ENCODE measurements around the gene DIPK1A.
"Not testable (repeated sequence)": the region's sequence is repeated elsewhere in the genome, so short reads cannot be mapped to it uniquely, and the experiment has no call there.

DIPK1A gene

GRCh38 chr1:92975551-92976232, 14.4 kb upstream of the DIPK1A start:
- no peak for DNase-seq

GRCh38 chr1:92974112-92974511, 12.8 kb upstream of the DIPK1A start:
- DNase-seq = not testable (repeated sequence)

- no peak for DNase-seq
These were observed 12.1 kb upstream of the DIPK1A start for GRCh38 chr1:92973203-92973897.

GRCh38 chr1:92972409-92973129, 11.3 kb upstream of the DIPK1A start:
- no peak for DNase-seq

- DNase-seq = not testable (repeated sequence)
These were observed 10.7 kb upstream of the DIPK1A start for GRCh38 chr1:92971932-92972331.

GRCh38 chr1:92970990-92971689, 9.9 kb upstream of the DIPK1A start:
- DNase-seq = no peak

- DNase-seq = no peak
These were observed 8.3 kb upstream of the DIPK1A start for GRCh38 chr1:92969517-92969916.

- DNase-seq = peak; percentile 5
These were observed 7.1 kb upstream of the DIPK1A start for GRCh38 chr1:92968138-92969032.

GRCh38 chr1:92964998-92965397, 3.7 kb upstream of the DIPK1A start:
- no peak for DNase-seq

- no peak for DNase-seq
These were observed 3.1 kb upstream of the DIPK1A start for GRCh38 chr1:92964316-92964715.

GRCh38 chr1:92961896-92962752, 862 bp upstream of the DIPK1A start:
- peak; percentile 21 for DNase-seq

- DNase-seq = peak; percentile 46
These were observed 699 bp downstream of the DIPK1A start for GRCh38 chr1:92960395-92961130.

- DNase-seq = no peak
These were observed 2.9 kb downstream of the DIPK1A start for GRCh38 chr1:92958203-92958970.

GRCh38 chr1:92957030-92957734, 4.1 kb downstream of the DIPK1A start:
- no peak for DNase-seq

- no peak for DNase-seq
These were observed 4.8 kb downstream of the DIPK1A start for GRCh38 chr1:92956254-92957029.

- no peak for DNase-seq
These were observed 7.8 kb downstream of the DIPK1A start for GRCh38 chr1:92953491-92953890.

GRCh38 chr1:92952714-92953113, 8.5 kb downstream of the DIPK1A start:
- no peak for DNase-seq

GRCh38 chr1:92951141-92951582, 10.1 kb downstream of the DIPK1A start:
- no peak for DNase-seq

Measured in NCI-H1694 (cell line).